NCI-H2196 (cell line): ENCODE measurements around the gene MYL5.
"Not testable (repeated sequence)": the region's sequence is repeated elsewhere in the genome, so short reads cannot be mapped to it uniquely, and the experiment has no call there.

Experiments used
- DNase-seq: peaks from one replicate; lab custom pipeline; 2025; ENCODE audit not compliant: unreplicated experiment; lab: John Stamatoyannopoulos, UW

MYL5 gene

DNA sequence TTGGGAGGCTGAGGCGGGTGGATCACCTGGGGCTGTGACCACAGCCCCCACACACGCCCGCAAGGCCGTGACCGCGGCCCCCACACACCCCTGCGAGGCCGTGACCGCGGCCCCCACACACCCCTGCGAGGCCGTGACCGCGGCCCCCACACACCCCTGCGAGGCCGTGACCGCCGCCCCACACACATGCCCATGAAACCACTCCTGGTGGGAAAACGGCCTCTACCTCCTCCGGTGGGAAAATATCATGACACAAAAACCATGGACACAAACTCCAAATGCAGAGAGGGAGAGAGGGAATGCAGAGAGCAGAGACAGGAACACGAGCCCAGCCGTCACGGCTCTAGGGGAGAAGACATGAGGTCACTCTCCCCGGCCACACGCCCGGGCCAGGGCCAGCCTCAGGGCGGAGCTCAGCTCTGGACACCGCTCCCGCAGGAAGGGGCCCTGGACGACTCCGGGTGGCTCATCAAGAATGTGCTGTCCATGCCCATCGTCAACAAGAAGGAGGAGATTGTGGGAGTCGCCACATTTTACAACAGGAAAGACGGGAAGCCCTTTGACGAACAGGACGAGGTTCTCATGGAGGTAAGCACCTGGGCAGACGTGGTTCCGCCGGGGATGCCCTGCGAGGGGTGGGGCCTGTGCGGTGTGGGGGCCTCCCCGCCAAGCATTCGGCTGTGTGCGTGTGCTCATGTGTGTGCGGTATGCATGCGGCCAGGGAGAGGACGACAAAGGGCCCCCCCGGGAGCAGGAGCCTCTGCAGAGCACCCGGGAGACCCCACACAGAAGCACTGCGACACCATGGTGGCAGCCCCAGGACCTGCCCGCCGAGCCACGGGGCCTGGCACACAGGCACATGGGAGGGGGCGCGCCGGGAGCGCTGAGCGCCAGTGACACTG lies 17.7 kb upstream of the MYL5 start:
- no peak for DNase-seq

DNA sequence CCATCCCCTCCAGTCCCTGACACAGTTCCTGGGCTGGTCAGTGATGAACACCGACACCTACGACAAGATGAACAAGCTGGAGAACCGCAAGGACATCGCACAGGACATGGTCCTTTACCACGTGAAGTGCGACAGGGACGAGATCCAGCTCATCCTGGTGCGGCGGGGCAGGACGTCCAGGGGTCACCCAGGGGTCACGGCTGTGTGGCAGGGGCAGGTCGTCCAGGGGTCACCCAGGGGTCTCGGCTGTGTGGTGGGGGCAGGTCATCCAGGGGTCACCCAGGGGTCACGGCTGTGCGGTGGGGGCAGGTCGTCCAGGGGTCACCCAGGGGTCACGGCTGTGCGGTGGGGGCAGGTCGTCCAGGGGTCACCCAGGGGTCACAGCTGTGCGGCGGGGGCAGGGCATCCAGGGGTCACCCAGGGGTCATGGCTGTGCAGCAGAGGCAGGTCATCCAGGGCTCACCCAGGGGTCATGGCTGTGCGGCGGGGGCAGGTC lies 17.0 kb upstream of the MYL5 start:
- no peak for DNase-seq

DNA sequence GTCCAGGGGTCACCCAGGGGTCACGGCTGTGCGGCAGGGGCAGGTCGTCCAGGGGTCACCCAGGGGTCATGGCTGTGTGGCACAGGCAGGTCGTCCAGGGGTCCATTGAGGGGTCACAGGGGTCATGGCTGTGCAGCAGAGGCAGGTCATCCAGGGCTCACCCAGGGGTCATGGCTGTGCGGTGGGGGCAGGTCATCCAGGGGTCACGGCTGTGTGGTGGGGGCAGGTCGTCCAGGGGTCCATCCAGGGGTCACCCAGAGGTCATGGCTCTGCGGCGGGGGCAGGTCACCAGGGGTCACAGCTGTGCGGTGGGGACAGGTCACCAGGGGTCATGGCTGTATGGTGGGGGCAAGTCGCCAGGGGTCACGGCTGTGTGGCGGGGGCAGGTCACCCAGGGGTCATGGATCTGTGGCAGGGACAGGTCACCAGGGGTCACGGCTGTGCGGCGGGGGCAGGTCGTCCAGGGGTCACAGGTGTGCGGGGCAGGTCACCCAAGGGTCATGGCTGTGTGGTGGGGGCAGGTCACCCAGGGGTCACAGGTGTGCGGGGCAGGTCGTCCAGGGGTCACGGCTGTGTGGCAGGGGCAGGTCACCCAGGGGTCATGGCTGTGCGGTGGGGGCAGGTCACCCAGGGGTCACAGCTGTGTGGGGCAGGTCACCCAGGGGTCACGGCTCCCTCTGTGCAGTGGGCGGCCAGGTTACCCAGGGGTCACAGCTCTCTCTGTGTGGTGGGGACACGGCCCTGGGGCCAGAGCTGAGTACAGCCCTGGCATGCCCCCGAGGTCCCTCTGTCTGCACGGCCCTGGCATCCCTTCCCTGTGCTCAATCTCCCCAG lies 16.3 kb upstream of the MYL5 start:
- DNase-seq, result no peak

DNA sequence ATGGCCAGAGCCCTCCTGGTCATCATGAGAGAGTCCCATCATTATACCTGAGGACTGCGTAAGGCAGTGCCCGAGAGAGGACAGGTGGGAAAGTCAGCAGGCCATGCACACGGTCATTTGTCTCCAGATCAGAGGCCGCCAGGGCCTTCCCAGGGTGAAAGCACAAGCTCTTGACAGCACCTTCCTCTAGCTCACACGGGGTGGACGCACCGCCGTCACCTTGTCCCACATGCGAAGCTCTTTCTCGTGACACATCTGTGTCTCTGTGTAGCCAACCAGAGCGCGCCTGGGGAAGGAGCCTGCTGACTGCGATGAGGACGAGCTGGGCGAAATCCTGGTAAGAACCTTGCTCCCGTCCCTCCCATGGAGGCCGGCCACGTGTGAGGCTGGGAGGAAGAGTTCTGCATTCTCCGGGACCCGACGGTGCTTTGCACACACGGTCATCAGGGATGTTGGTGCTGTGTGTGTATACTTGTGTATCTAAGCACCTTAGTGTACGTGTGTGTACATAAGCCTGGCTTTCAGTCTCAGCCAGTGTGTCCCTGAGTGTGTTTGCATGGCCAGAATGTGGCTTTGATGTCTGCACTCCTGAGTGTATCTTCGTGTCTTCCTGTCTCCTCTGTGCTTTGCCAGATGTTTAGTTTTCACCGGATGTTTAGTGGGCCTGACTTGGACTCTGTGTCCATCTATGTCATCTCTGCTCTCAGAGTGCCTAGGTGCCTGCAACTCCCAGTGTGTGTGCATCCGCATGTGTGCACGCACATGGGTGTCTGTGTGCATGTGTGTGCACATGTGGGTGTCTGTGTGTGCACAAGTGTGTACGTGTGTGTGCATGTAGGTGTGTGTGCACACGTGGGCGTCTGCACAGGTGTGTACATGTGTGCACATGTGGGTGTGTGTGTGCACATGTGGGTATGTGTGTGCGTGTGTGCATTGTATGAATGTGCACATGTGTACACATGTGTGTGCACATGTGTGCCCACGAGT lies 15.4 kb upstream of the MYL5 start:
- no peak for DNase-seq

GRCh38 chr4:659851-660250 lies 14.5 kb upstream of the MYL5 start:
- DNase-seq, result no peak

GRCh38 chr4:660401-660800 lies 13.9 kb upstream of the MYL5 start:
- DNase-seq, result no peak

GRCh38 chr4:661231-661630 lies 13.1 kb upstream of the MYL5 start:
- DNase-seq, result no peak

GRCh38 chr4:661881-662761 lies 12.2 kb upstream of the MYL5 start:
- DNase-seq, result no peak

- no peak for DNase-seq
Measured at GRCh38 chr4:663046-663437, 11.3 kb upstream of the MYL5 start.

DNA sequence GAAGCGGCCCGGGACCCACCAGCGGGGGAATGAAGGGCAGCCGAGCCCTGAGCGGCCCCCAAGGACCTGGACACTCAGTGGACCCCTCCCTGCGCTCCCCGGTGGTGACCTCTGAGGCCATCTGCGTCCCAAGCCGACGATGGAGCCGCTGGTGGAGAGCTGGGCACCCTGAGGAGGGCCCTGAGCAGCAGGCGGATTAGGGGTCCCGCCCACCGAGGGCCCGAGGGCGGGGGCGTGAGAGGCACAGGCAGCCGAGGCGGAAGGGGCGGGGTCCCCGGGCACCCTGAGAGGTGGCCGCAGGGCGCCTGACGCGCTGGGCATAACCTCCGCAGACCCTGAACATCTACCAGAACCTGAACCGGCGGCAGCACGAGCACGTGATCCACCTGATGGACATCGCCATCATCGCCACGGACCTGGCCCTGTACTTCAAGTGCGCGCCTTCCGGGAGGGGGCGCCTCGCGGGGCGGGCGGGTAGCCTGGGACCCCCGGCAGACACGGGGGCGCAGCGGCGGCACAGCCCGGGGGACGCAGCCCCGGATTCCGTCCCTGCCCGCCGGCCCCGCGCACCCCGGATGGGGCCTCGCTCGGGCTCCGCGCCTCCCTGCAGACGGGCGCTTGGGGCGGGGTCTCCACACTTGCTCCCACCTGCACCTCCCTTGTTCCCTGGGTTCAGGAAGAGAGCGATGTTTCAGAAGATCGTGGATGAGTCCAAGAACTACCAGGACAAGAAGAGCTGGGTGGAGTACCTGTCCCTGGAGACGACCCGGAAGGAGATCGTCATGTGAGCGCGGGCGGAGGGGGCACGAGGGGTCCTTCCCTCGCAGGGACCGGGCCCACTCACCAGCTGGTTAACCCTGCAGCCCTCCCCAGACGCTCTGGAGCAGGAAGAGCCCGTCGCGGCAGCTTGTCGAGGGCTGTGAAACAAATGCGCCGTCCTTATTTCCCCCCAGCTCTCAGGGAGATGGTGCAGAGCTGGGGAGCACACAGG lies 10.6 kb upstream of the MYL5 start:
- no peak for DNase-seq

- no peak for DNase-seq
Measured at GRCh38 chr4:664713-665231, 9.6 kb upstream of the MYL5 start.

DNA sequence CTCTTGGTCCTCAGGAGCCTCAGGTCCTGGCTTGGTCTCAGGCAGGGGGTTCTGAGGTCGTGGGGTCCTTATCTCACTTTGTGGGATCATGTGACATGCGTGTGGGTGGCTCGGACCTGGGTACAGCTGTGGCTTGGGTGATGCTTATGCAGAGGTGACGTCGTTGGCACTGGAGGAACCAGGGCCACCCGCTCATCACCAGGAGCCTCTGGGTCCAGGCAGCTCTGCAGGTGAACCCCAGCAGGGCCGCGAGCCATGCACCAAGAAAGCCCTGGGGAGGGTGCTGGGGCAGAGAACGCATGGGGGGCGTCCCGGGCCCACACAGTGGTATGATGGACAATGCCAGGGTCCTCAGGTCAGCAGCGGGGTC lies 9.0 kb upstream of the MYL5 start:
- DNase-seq, result no peak

DNA sequence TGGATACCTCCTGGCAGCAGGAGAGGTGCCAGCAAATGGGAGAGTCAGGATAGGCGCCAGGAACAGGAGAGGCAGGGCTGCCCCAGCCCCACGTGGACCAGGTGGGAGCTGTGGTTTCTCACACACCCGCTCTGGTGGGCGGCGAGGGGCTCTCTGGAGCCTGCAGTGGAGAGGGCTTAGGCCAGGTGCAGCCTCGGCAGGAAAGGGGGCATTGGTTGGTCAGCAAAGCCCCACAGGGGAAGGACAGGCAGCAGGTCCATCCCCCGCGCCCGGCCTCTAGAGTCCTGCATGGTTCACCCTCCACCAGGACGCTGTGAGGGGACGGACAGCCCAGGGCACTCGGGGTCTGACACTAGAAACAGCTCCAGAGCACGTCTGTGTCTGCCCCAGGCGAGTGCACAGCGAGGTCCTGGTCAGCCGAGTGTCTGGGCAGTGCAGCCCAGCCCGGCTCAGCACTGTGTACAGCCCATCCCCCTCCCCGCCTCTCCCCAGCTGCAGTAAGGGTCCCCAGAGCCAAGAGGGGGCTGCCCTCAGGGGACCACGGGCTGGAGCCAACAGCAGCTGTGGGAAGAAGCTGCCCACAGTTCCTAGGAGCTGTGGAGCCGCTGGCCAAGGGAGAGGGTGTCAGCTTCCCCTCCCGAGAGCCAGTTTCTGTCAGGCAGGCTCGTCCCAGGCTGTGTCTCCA lies 8.4 kb upstream of the MYL5 start:
- DNase-seq, result no peak

DNA sequence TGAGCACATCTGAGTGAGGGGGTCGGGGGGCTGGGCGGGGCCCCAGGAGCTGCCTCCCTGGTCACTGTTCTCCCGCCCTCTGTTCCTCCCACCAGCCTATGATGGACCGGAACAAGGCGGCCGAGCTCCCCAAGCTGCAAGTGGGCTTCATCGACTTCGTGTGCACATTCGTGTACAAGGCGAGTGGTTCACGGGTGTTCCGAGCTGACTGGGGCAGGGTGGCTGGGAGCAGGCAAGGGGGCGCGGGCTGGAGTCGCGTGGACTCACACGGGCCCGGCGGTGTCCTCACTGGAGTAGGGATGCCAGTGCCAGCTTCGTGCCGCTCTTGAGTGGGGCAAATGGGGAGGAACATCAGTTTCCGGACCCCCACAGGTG lies 7.9 kb upstream of the MYL5 start:
- no peak for DNase-seq

DNA sequence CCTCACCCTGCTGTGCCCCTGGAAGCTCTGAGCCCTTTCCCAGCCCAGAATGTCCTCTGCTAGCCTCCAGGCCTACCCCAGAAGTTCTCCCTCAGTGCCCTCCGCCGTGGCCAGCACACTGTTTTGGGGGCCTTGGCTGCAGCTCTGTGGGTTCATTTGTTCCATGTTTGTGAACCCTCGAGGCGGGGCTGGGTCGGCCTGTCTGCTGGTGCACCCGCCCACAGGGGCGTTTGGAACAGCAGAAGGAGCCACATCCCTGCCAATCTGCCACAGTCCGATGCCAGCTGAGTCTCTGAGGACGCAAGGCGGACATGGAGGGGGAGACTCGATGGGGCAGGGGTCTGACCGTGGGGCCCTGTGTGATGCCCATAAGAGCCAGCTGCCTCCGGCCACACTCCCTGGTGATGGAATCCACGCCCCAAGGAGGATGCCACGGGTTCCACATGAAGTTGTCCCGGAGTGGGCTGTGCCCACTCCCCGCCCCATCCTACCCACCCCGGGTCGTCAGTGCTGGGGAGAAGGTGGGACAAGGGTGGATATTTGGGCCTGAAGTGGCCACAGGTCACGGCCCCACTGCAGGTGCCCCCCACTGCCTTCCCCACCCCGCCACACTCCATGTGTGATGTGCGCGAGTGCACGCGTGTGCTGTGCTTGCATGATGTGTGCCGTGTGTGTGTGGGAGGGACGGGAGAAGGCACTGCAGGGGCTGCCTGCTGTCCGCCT lies 7.4 kb upstream of the MYL5 start:
- DNase-seq, result no peak

GRCh38 chr4:667545-667925 lies 6.8 kb upstream of the MYL5 start:
- no peak for DNase-seq

GRCh38 chr4:668219-668618 lies 6.1 kb upstream of the MYL5 start:
- DNase-seq, result not testable (repeated sequence)
